ENCODE data around the gene RALGPS1.

The RALGPS1 gene

GRCh38 chr9:127058011-127058644, 143.5 kb downstream of the RALGPS1 start:
- DNase-seq, result no peak

GRCh38 chr9:127058645-127059021, 144.1 kb downstream of the RALGPS1 start:
- DNase-seq, result no peak

- DNase-seq, result no peak
These were observed 144.4 kb downstream of the RALGPS1 start for GRCh38 chr9:127059030-127059429.

GRCh38 chr9:127059765-127060361, 145.3 kb downstream of the RALGPS1 start:
- DNase-seq, result no peak

GRCh38 chr9:127061411-127061810, 146.8 kb downstream of the RALGPS1 start:
- no peak for DNase-seq

GRCh38 chr9:127064335-127064734, 149.8 kb downstream of the RALGPS1 start:
- DNase-seq, result no peak

- DNase-seq, result no peak
These were observed 151.0 kb downstream of the RALGPS1 start for GRCh38 chr9:127065592-127065991.

- DNase-seq, result no peak
These were observed 151.7 kb downstream of the RALGPS1 start for GRCh38 chr9:127066060-127066850.

- DNase-seq, result no peak
These were observed 152.2 kb downstream of the RALGPS1 start for GRCh38 chr9:127066851-127067136.

- no peak for DNase-seq
These were observed 153.1 kb downstream of the RALGPS1 start for GRCh38 chr9:127067603-127068220.

- DNase-seq, result no peak
These were observed 160.3 kb downstream of the RALGPS1 start for GRCh38 chr9:127074561-127075548.

- DNase-seq, result no peak
These were observed 161.2 kb downstream of the RALGPS1 start for GRCh38 chr9:127075624-127076372.

GRCh38 chr9:127076860-127077643, 162.5 kb downstream of the RALGPS1 start:
- DNase-seq, result no peak

- no peak for DNase-seq
These were observed 163.0 kb downstream of the RALGPS1 start for GRCh38 chr9:127077644-127077946.

GRCh38 chr9:127078336-127078735, 163.8 kb downstream of the RALGPS1 start:
- DNase-seq, result no peak

GRCh38 chr9:127078988-127079387, 164.4 kb downstream of the RALGPS1 start:
- no peak for DNase-seq

GRCh38 chr9:127079446-127080140, 165.0 kb downstream of the RALGPS1 start:
- DNase-seq, result no peak

- no peak for DNase-seq
These were observed 166.9 kb downstream of the RALGPS1 start for GRCh38 chr9:127081250-127082185.

All from femur (tissue), 1 donor.